Measurements from ENCODE around the gene CNBD2. TPM values are rescaled to one million over a fixed set of nuclear protein-coding genes. Genes with fewer than 3 reads are reported as not detected.

Gene CNBD2
- total and polyA plus RNA-seq, 4 donors, result 2.2 to 3.1 (median 2.5) TPM

DNA sequence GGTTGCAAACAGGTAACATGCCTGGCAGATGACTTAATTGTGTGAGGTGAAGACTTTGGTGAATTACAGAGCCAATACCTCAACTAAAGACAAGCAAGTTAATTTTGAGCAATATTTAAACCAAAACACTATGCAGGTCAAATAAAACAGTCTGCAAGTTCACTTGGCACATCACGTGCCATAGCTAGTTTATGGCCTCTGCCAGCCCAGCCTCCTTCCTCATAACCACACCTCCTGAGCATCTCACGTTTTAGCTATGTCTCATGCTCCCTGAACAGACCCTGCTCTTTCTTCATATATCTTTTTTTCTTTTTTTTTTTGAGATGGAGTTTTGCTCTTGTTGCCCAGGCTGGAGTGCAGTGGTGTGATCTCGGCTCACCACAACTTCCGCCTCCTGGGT lies 4.5 kb upstream of the CNBD2 start:
- Histone ChIP-seq H3K9ac (ENCODE audit: low read depth in 1 of 2, low read length in 2 of 2) (no peak overlapping the region), H3K27ac (ENCODE audit: low read depth in 1 of 2, low read length in 2 of 2) (no peak overlapping the region), H3K36me3 (ENCODE audit: control insufficient read depth in 4 of 4, insufficient read depth in 3 of 4, low read depth in 1 of 4, low read length in 3 of 4) (no peaks in the 10 kb centered on the region), H3K27me3 (ENCODE audit: control insufficient read depth in 4 of 4, insufficient read depth in 4 of 4, low read length in 3 of 4) (no peaks in the 10 kb centered on the region), H3K9me3 (ENCODE audit: control insufficient read depth in 4 of 4, low read length in 3 of 4) (no peaks in the 10 kb centered on the region), H3K4me3 (ENCODE audit: low read depth in 1 of 3, low read length in 3 of 3) (no peak overlapping the region), H3K4me1 (ENCODE audit: control insufficient read depth in 4 of 4, insufficient read depth in 4 of 4, low read length in 3 of 4) (no peaks in the 10 kb centered on the region)
- TF ChIP-seq HNF4A (conservative IDR thresholded peaks at IDR 0.05), result no peak
- no peak for TF ChIP-seq NR2F2 (IDR thresholded peaks at IDR 0.05)
- TF ChIP-seq HNF4G (IDR thresholded peaks at IDR 0.05), result no peak
- TF ChIP-seq SP1 (IDR thresholded peaks at IDR 0.05), result no peak
- no peak for TF ChIP-seq EGR1 (IDR thresholded peaks at IDR 0.05; ENCODE audit: low read depth in 2 of 2)
- no peak for TF ChIP-seq ATF3 (IDR thresholded peaks at IDR 0.05)
- TF ChIP-seq, protein P1, sequence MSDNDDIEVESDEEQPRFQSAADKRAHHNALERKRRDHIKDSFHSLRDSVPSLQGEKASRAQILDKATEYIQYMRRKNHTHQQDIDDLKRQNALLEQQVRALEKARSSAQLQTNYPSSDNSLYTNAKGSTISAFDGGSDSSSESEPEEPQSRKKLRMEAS (IDR thresholded peaks at IDR 0.05), result no peak
- no peak for TF ChIP-seq FOXA1 (IDR thresholded peaks at IDR 0.05)
- TF ChIP-seq GABPA (IDR thresholded peaks at IDR 0.05 in 1 of 2, conservative IDR thresholded peaks at IDR 0.05 in 1 of 2), result no peak
- no peak for TF ChIP-seq YY1 (IDR thresholded peaks at IDR 0.05)
- 91% methylated on average over 4 of the region's 4 CpGs for WGBS
- DNase-seq (ENCODE audit: low spot score), result no peak

- Histone ChIP-seq H3K9me3 (ENCODE audit: control insufficient read depth in 4 of 4, low read length in 3 of 4) (no peaks in the 10 kb centered on the region), H3K4me1 (ENCODE audit: control insufficient read depth in 4 of 4, insufficient read depth in 4 of 4, low read length in 3 of 4) (no peaks in the 10 kb centered on the region), H3K36me3 (ENCODE audit: control insufficient read depth in 4 of 4, insufficient read depth in 3 of 4, low read depth in 1 of 4, low read length in 3 of 4) (no peaks in the 10 kb centered on the region), H3K27ac (ENCODE audit: low read depth in 1 of 2, low read length in 2 of 2) (no peak overlapping the region), H3K4me3 (ENCODE audit: low read depth in 1 of 3, low read length in 3 of 3) (no peak overlapping the region), H3K9ac (ENCODE audit: low read depth in 1 of 2, low read length in 2 of 2) (no peak overlapping the region), H3K27me3 (ENCODE audit: control insufficient read depth in 4 of 4, insufficient read depth in 4 of 4, low read length in 3 of 4) (no peaks in the 10 kb centered on the region)
- TF ChIP-seq TAF1 (conservative IDR thresholded peaks at IDR 0.05) (no peak), RAD21 (IDR thresholded peaks at IDR 0.05) (no peak)
- WGBS, result 67% methylated on average over 1 of the region's 1 CpG
- DNase-seq (ENCODE audit: low spot score), result no peak
Measured at GRCh38 chr20:35968930-35969329, 540 bp downstream of the CNBD2 start.

DNA sequence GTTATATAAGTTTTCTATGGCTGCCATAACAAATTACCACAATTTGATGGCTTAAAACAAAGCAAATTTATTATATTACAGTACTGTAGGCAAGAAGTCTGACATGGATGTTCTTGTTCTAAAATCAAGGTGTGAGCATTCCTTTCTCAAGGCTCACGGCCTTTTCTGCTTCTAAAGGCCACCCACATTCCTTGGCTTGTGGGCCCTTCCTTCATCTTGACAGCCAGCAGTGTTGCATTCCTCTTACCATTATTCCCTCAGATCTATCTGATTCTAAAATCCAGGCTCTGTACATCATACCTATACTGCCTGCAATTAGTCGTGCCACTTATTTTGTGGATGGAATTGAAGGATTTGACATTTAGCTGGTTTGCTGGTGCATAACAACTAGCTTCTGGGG lies 3.6 kb downstream of the CNBD2 start:
- H3K4me1 ChIP-seq (ENCODE audit: control insufficient read depth in 4 of 4, insufficient read depth in 4 of 4, low read length in 3 of 4), result no peaks in the 10 kb centered on the region
- no peak for DNase-seq (ENCODE audit: low spot score)
- no peaks in the 10 kb centered on the region for H3K27me3 ChIP-seq (ENCODE audit: control insufficient read depth in 4 of 4, insufficient read depth in 4 of 4, low read length in 3 of 4)
- H3K4me3 ChIP-seq (ENCODE audit: low read depth in 1 of 3, low read length in 3 of 3), result no peak overlapping the region
- no peak for TF ChIP-seq FOXA1 (IDR thresholded peaks at IDR 0.05)
- TF ChIP-seq HNF4A (conservative IDR thresholded peaks at IDR 0.05), result no peak
- no peak for TF ChIP-seq CTCF (IDR thresholded peaks at IDR 0.05; ENCODE audit: low read depth, low read length, missing input control)
- TF ChIP-seq, protein P1 (IDR thresholded peaks at IDR 0.05), result no peak
- no peak for TF ChIP-seq SP1 (IDR thresholded peaks at IDR 0.05)
- no peak for TF ChIP-seq EGR1 (IDR thresholded peaks at IDR 0.05; ENCODE audit: low read depth in 2 of 2)
- no peak for TF ChIP-seq ATF3 (IDR thresholded peaks at IDR 0.05)
- no peak for TF ChIP-seq FOXA2 (IDR thresholded peaks at IDR 0.05)
- no peak overlapping the region for H3K9ac ChIP-seq (ENCODE audit: low read depth in 1 of 2, low read length in 2 of 2)
- no peaks in the 10 kb centered on the region for H3K9me3 ChIP-seq (ENCODE audit: control insufficient read depth in 4 of 4, low read length in 3 of 4)
- no peaks in the 10 kb centered on the region for H3K36me3 ChIP-seq (ENCODE audit: control insufficient read depth in 4 of 4, insufficient read depth in 3 of 4, low read depth in 1 of 4, low read length in 3 of 4)
- 96% methylated on average over 2 of the region's 2 CpGs for WGBS
- H3K27ac ChIP-seq (ENCODE audit: low read depth in 1 of 2, low read length in 2 of 2), result no peak overlapping the region
